Breast epithelium (tissue), 4 donors: ENCODE data around the gene PTPRN2. TPM values are rescaled to one million over a fixed set of nuclear protein-coding genes. Genes with fewer than 3 reads are reported as not detected.

Source experiments
- DNase-seq, 2 donors: peaks; one replicate each; pipeline ENCODE4 v3.0.0-alpha.2; 2019; ENCODE audit warnings: low spot score in 2 of 2
- H3K27ac ChIP-seq, 2 donors: fragments of 200-600 bp; sonication (generic) in 1 of 2; one replicate each; pipeline ENCODE4 v1.5.1; 2016 to 2019; ENCODE audit warnings: mild to moderate bottlenecking in 1 of 2
- H3K27me3 ChIP-seq, 2 donors: fragments of 200-600 bp; sonication (generic) in 1 of 2; one replicate each; pipeline versions ENCODE4 v1.5.1 to v1.6.0; 2017 to 2019; ENCODE audit warnings: control low read depth in 1 of 2, mild to moderate bottlenecking in 1 of 2
- H3K36me3 ChIP-seq: fragments of 200-600 bp; one replicate; pipeline ENCODE4 v1.5.1; 2019
- H3K4me1 ChIP-seq, 2 donors: fragments of 200-600 bp; sonication (generic); one replicate each; pipeline ENCODE4 v1.5.1; 2016 to 2019; ENCODE audit warnings: control low read depth in 1 of 2
- H3K4me3 ChIP-seq, 3 donors: fragments of 200-600 bp; sonication (generic); 1 replicate in 2 of 3; 2 replicates in 1 of 3; pipeline ENCODE4 v1.5.1; 2016 to 2019; ENCODE audit warnings: mild to moderate bottlenecking in 3 of 3, moderate library complexity in 2 of 3
- H3K9me3 ChIP-seq, 2 donors: fragments of 200-600 bp; sonication (generic) in 1 of 2; one replicate each; pipeline ENCODE4 v1.5.1; 2016 to 2019; ENCODE audit warnings: control low read depth in 1 of 2
- CTCF ChIP-seq, 3 donors: fragments of 450-650 bp; IDR thresholded peaks; one replicate each; pipeline ENCODE4 v1.5.1; 2016 to 2017; ENCODE audit warnings: antibody characterized with exemption in 3 of 3, mild to moderate bottlenecking in 3 of 3, moderate library complexity in 3 of 3
- POLR2A ChIP-seq: fragments of 450-650 bp; IDR thresholded peaks from one replicate; pipeline ENCODE4 v1.6.1; 2016; ENCODE audit warnings: antibody characterized with exemption, mild to moderate bottlenecking, moderate library complexity
- POLR2AphosphoS5 ChIP-seq, 3 donors: sonication (generic); formaldehyde crosslinking; IDR thresholded peaks; one replicate each; pipeline ENCODE4 v1.6.1; 2017; ENCODE audit warnings: antibody characterized with exemption in 3 of 3
- intact Hi-C: fragments of 100-400 bp; cut with DNase I; formaldehyde crosslinking; loops from one replicate; pipeline ENCODE4 v1.15.1; 2023; ENCODE audit warnings: low total_unique reads
- total RNA-seq, 3 donors: library from RNA; depleted of rRNA; stranded (reverse); fragments of >200 nt; gene quantifications; one replicate each; pipeline ENCODE4 v1.1.0, GENCODE V29; 2016

Gene PTPRN2
- total RNA-seq, 3 donors from 2014 or later, result 1.6 to 2.2 (median 2.2) TPM

- intact Hi-C loops, result no loop called here
- H3K9me3 ChIP-seq, result peaks cover 0 to under 1% of the 10 kb centered on the region in 2 donors
- no peaks in the 10 kb centered on the region for H3K4me1 ChIP-seq
- TF ChIP-seq POLR2AphosphoS5 (IDR thresholded peaks at IDR 0.05) (no peak), POLR2A (no peak), CTCF (IDR thresholded peaks at IDR 0.05) (no peak)
- no peaks in the 10 kb centered on the region for H3K27me3 ChIP-seq
- no peak overlapping the region for H3K27ac ChIP-seq
- no peak for DNase-seq
- H3K36me3 ChIP-seq, result no peaks in the 10 kb centered on the region
- no peak overlapping the region for H3K4me3 ChIP-seq
These were observed 519.6 kb downstream of the PTPRN2 start for GRCh38 chr7:158067931-158068482.

- TF ChIP-seq CTCF (IDR thresholded peaks at IDR 0.05), result no peak
- TF ChIP-seq POLR2A, result no peak
- no peak for DNase-seq
- Histone ChIP-seq H3K4me3 (no peak overlapping the region), H3K36me3 (no peaks in the 10 kb centered on the region), H3K9me3 (peaks cover 5 to 7% of the 10 kb centered on the region in 2 donors), H3K27me3 (no peaks in the 10 kb centered on the region), H3K4me1 (no peaks in the 10 kb centered on the region), H3K27ac (no peak overlapping the region)
- intact Hi-C loops, result no loop called here
These were observed 520.2 kb downstream of the PTPRN2 start for GRCh38 chr7:158067219-158067930.

GRCh38 chr7:158066085-158066484 is 521.5 kb downstream of the PTPRN2 start:
- no peak overlapping the region for H3K4me3 ChIP-seq
- H3K36me3 ChIP-seq, result no peaks in the 10 kb centered on the region
- no peaks in the 10 kb centered on the region for H3K27me3 ChIP-seq
- no peak for DNase-seq
- H3K4me1 ChIP-seq, result no peaks in the 10 kb centered on the region
- peaks cover 7 to 16% of the 10 kb centered on the region in 2 donors for H3K9me3 ChIP-seq
- TF ChIP-seq POLR2A (no peak), POLR2AphosphoS5 (IDR thresholded peaks at IDR 0.05) (no peak), CTCF (IDR thresholded peaks at IDR 0.05) (no peak)
- H3K27ac ChIP-seq, result no peak overlapping the region
- intact Hi-C loops, result no loop called here

- Histone ChIP-seq H3K27ac (no peak overlapping the region), H3K27me3 (no peaks in the 10 kb centered on the region), H3K4me3 (no peak overlapping the region), H3K36me3 (no peaks in the 10 kb centered on the region), H3K9me3 (peaks cover 7 to 17% of the 10 kb centered on the region in 2 donors), H3K4me1 (no peaks in the 10 kb centered on the region)
- TF ChIP-seq POLR2AphosphoS5 (IDR thresholded peaks at IDR 0.05) (no peak), POLR2A (no peak), CTCF (IDR thresholded peaks at IDR 0.05) (no peak)
- DNase-seq, result no peak
- intact Hi-C loops, result no loop called here
These were observed 522.3 kb downstream of the PTPRN2 start for GRCh38 chr7:158065340-158065739.

- no peaks in the 10 kb centered on the region for H3K36me3 ChIP-seq
- intact Hi-C loops, result no loop called here
- H3K27ac ChIP-seq, result no peak overlapping the region
- H3K4me3 ChIP-seq, result no peak overlapping the region
- TF ChIP-seq CTCF (IDR thresholded peaks at IDR 0.05), result no peak
- no peak for TF ChIP-seq POLR2AphosphoS5 (IDR thresholded peaks at IDR 0.05)
- TF ChIP-seq POLR2A, result no peak
- peaks cover 7 to 17% of the 10 kb centered on the region in 2 donors for H3K9me3 ChIP-seq
- no peak for DNase-seq
- no peaks in the 10 kb centered on the region for H3K27me3 ChIP-seq
- no peaks in the 10 kb centered on the region for H3K4me1 ChIP-seq
These were observed 523.0 kb downstream of the PTPRN2 start for GRCh38 chr7:158064631-158065030.
